OCI-LY3 (cell line): ENCODE measurements around the gene DROSHA.
"Not testable (repeated sequence)": the region's sequence is repeated elsewhere in the genome, so short reads cannot be mapped to it uniquely, and the experiment has no call there.

Experiments
- H2AFZ ChIP-seq: fragments of 200-600, 300-600 bp; shearing (Covaris generic); 2 replicates; pipeline ENCODE4 v1.6.0; 2014; ENCODE audit warnings: antibody characterized with exemption, low read depth, low read length
- H3K27ac ChIP-seq: fragments of 200-600, 300-600 bp; sonication (generic); 2 replicates; pipeline ENCODE4 v1.5.1; 2014; ENCODE audit warnings: mild to moderate bottlenecking, low read length, moderate library complexity, mixed read lengths
- H3K27me3 ChIP-seq: fragments of 200-600, 300-600 bp; sonication (generic); 2 replicates; pipeline ENCODE4 v1.6.1; 2014; ENCODE audit warnings: low read depth, low read length, mixed read lengths
- H3K36me3 ChIP-seq: fragments of 200-600, 300-600 bp; sonication (generic); replicated peaks from 2 replicates; pipeline ENCODE3; 2014; ENCODE audit warnings: low read depth, low read length, mixed read lengths
- H3K4me1 ChIP-seq: fragments of 300-600, 200-600 bp; sonication (generic); 2 replicates; pipeline ENCODE4 v1.6.1; 2014; ENCODE audit warnings: low read length, mixed read lengths
- H3K4me2 ChIP-seq: fragments of 200-600, 300-600 bp; sonication (generic); 2 replicates; pipeline ENCODE4 v1.6.1; 2014; ENCODE audit warnings: low read length, mixed read lengths
- H3K4me3 ChIP-seq: fragments of 300-600, 200-600 bp; sonication (generic); 2 replicates; pipeline ENCODE4 v1.5.1; 2014; ENCODE audit warnings: antibody characterized with exemption, mild to moderate bottlenecking, low read length, moderate library complexity
- H3K79me2 ChIP-seq: fragments of 300-600, 200-600 bp; shearing (Covaris generic); 2 replicates; pipeline ENCODE4 v1.6.1; 2014; ENCODE audit warnings: mild to moderate bottlenecking, low read length, mixed read lengths
- H3K9ac ChIP-seq: fragments of 300-600, 200-600 bp; shearing (Covaris generic); 2 replicates; pipeline ENCODE4 v1.6.0; 2014; ENCODE audit warnings: mild to moderate bottlenecking, low read length, moderate library complexity
- H3K9me3 ChIP-seq: fragments of 200-600, 300-600 bp; shearing (Covaris generic); 2 replicates; pipeline ENCODE4 v1.6.1; 2014; ENCODE audit warnings: low read length, mixed read lengths; ENCODE audit not compliant: insufficient read depth
- H4K20me1 ChIP-seq: fragments of 200-600, 300-600 bp; sonication (generic); 2 replicates; pipeline ENCODE4 v1.6.1; 2016; ENCODE audit warnings: low read length, mixed read lengths; ENCODE audit not compliant: insufficient read depth
- EZH2phosphoT487 ChIP-seq: fragments of 200-600 bp; shearing (Covaris generic); IDR thresholded peaks from 2 replicates; pipeline ENCODE4 v1.6.1; 2018; ENCODE audit warnings: antibody characterized with exemption, mixed run types, low read depth
- TF ChIP-seq, protein P1 (sequence below): fragments of 200-600, 300-600 bp; sonication (generic); IDR thresholded peaks from 2 replicates; pipeline ENCODE4 v1.5.1; 2014; ENCODE audit warnings: antibody characterized with exemption, low read length, low read depth

DROSHA gene

DNA sequence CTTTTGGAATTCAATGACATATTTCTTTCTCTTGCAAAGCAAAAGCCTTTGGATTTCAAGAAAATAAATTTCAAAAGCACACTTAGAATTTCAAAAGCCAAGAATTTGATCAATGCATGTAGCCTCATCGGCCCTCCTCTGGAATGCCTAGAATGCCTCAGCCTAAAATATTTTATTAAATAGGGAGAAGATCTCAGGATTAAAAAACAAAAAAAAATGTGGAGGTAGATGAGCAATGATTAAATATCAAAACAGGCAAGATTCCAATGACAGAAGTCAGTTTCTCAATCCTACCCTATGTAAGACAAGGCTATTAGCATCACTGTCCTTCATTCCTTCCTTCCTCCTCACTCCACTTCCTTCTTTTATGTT is 169.4 kb downstream of the DROSHA start:
- H3K4me2 ChIP-seq = no peak overlapping the region
- H3K4me3 ChIP-seq = no peak overlapping the region
- no peaks in the 10 kb centered on the region for H3K79me2 ChIP-seq
- no peak overlapping the region for H3K27ac ChIP-seq
- peaks cover 19% of the 10 kb centered on the region for H3K4me1 ChIP-seq
- H3K9ac ChIP-seq = no peak overlapping the region
- no peak overlapping the region for H2AFZ ChIP-seq
- no peak for TF ChIP-seq EZH2phosphoT487
- TF ChIP-seq, protein P1, sequence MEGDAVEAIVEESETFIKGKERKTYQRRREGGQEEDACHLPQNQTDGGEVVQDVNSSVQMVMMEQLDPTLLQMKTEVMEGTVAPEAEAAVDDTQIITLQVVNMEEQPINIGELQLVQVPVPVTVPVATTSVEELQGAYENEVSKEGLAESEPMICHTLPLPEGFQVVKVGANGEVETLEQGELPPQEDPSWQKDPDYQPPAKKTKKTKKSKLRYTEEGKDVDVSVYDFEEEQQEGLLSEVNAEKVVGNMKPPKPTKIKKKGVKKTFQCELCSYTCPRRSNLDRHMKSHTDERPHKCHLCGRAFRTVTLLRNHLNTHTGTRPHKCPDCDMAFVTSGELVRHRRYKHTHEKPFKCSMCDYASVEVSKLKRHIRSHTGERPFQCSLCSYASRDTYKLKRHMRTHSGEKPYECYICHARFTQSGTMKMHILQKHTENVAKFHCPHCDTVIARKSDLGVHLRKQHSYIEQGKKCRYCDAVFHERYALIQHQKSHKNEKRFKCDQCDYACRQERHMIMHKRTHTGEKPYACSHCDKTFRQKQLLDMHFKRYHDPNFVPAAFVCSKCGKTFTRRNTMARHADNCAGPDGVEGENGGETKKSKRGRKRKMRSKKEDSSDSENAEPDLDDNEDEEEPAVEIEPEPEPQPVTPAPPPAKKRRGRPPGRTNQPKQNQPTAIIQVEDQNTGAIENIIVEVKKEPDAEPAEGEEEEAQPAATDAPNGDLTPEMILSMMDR = no peak
- H3K27me3 ChIP-seq = no peaks in the 10 kb centered on the region
- no peaks in the 10 kb centered on the region for H3K36me3 ChIP-seq
- no peaks in the 10 kb centered on the region for H4K20me1 ChIP-seq
- H3K9me3 ChIP-seq = no peaks in the 10 kb centered on the region

DNA sequence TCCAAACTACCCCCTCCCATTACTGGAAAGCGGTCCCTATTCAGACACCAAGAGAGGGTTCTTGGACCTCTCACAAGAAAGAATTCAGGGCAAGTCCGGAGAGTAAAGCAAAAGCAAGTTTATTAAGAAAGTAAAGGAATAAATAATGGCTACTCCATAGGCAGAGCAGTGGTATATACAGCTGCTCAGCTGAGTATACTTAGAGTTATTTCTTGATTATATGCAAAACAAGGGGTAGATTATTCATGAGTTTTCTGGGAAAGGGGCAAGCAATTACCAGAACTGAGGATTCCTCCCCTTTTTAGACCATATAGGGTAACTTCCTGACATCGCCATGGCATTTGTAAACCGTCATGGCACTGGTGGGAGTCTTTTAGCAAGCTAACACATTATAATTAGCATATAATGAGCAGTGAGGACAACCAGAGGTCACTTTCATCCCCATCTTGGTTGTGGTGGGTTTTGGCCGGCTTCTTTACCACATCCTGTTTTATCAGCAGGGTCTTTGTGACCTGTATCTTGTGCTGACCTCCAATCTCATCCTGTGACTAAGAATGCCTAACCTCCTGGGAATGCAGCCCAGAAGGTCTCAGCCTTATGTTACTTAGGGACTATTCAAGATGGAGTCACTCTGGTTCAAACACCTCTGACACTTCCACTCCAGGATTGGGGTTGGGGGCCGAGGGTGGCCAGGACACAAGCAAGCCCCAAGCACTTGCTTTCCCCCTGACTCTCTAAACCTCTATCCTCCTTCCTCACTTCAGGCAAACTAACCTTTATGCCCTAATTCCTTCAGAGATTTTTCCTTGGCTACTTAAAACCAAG is 170.0 kb downstream of the DROSHA start:
- not testable (repeated sequence) for H3K4me3 ChIP-seq, H2AFZ ChIP-seq, H4K20me1 ChIP-seq, H3K9ac ChIP-seq, H3K79me2 ChIP-seq, H3K36me3 ChIP-seq, H3K27ac ChIP-seq, H3K4me2 ChIP-seq, H3K27me3 ChIP-seq, H3K9me3 ChIP-seq
- H3K4me1 ChIP-seq = peaks cover 19% of the 10 kb centered on the region

DNA sequence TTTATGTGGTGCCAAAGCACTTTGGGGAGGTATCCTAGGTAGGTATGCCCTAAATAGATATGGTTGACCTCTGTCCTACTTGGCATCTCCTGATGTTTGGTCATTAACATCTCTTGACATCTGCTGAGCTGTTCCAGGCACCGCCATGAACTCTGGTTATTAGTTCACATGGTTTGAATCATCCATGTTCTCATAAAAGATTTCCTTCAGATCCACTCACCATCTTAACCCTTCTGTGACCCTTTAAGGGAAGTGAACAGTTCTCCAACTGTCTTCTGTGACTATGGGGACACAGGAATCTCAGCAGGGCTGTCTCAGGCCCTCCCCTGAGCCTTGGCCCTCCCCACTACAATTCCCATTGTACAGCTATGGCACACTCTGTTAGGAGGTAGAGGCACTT is 170.7 kb downstream of the DROSHA start:
- no peaks in the 10 kb centered on the region for H4K20me1 ChIP-seq
- H3K27me3 ChIP-seq = no peaks in the 10 kb centered on the region
- no peaks in the 10 kb centered on the region for H3K36me3 ChIP-seq
- H3K4me1 ChIP-seq = peaks cover 19% of the 10 kb centered on the region
- no peak overlapping the region for H3K9ac ChIP-seq
- H3K27ac ChIP-seq = no peak overlapping the region
- H2AFZ ChIP-seq = no peak overlapping the region
- H3K4me3 ChIP-seq = no peak overlapping the region
- H3K4me2 ChIP-seq = no peak overlapping the region
- no peak for TF ChIP-seq EZH2phosphoT487
- TF ChIP-seq, protein P1 = no peak
- H3K9me3 ChIP-seq = no peaks in the 10 kb centered on the region
- no peaks in the 10 kb centered on the region for H3K79me2 ChIP-seq

DNA sequence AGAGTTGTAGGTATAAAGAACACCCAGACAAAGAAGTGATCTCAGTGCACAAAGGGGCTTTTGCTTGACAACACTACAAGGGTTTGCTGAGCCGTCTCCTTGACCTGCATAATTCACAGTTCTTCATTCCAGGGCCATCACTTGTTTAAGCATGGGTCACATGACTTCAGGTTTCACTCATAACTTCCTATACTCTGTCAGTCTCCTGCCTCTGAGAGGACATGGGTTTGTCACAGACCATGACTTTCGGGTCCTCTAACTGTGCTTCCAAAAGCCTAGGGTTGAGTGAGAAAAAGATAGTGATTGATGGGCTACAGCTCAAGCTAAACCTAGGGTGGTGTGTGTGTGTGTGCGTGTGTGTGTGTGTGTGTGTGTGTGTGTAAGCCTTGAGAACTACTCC is 172.1 kb downstream of the DROSHA start:
- H3K27me3 ChIP-seq = no peaks in the 10 kb centered on the region
- no peak overlapping the region; the same call in 1 of the 2 replicates for H3K27ac ChIP-seq
- no peaks in the 10 kb centered on the region for H4K20me1 ChIP-seq
- TF ChIP-seq, protein P1 = no peak
- no peak for TF ChIP-seq EZH2phosphoT487
- H3K9me3 ChIP-seq = no peaks in the 10 kb centered on the region
- no peak overlapping the region for H2AFZ ChIP-seq
- H3K79me2 ChIP-seq = no peaks in the 10 kb centered on the region
- no peak overlapping the region for H3K9ac ChIP-seq
- no peak overlapping the region for H3K4me3 ChIP-seq
- no peaks in the 10 kb centered on the region for H3K36me3 ChIP-seq
- H3K4me1 ChIP-seq = peaks cover 19% of the 10 kb centered on the region
- peak overlapping the region; percentile 26 for H3K4me2 ChIP-seq
